Endothelial cell of umbilical vein (primary cell): ENCODE measurements around the gene C1orf216. TPM values are rescaled to one million over a fixed set of nuclear protein-coding genes. Genes with fewer than 3 reads are reported as not detected.

Source experiments
- BruUV-seq: library from RNA; stranded (reverse); fragments of 400-500 nt; replicated peaks from 2 replicates; lab custom pipeline; 2021; lab: Mats Ljungman, UMichigan
- CTCF ChIA-PET: fragments of 300-600, 350-600 bp; sonication (Branson Sonifier 250); formaldehyde crosslinking; loops from one replicate; lab custom pipeline; 2021; ENCODE audit warnings: antibody characterized with exemption, inconsistent platforms; lab: Charles Lee
- POLR2A ChIA-PET: fragments of 300-600, 350-600 bp; sonication (Branson Sonifier 250); formaldehyde crosslinking; loops from one replicate; lab custom pipeline; 2021; ENCODE audit warnings: antibody characterized with exemption, inconsistent platforms; lab: Charles Lee
- DNase-seq: peaks from one replicate; pipeline ENCODE4 v3.0.0-alpha.2; 2011; ENCODE audit warnings: low read depth, low spot score
- FAIRE-seq: peaks from 2 replicates; lab custom pipeline; 2011; peaks lifted over from hg19 to GRCh38; lab: Jason Lieb, UNC
- H2AFZ ChIP-seq: 2 replicates; pipeline ENCODE4 v1.6.0; 2012; ENCODE audit warnings: low read depth, low read length, control low read depth, inconsistent platforms
- H3K27ac ChIP-seq: 2 replicates; pipeline ENCODE4 v1.5.1; 2011; ENCODE audit warnings: low read depth, mild to moderate bottlenecking, control low read depth, low read length, moderate library complexity; ENCODE audit not compliant: insufficient read depth
- H3K27me3 ChIP-seq, 2 experiments: 2 replicates each; pipeline versions ENCODE4 v1.6.0 to v1.6.1; 2011; ENCODE audit warnings: low read length in 2 of 2, mixed read lengths in 1 of 2; ENCODE audit not compliant: control insufficient read depth in 2 of 2, insufficient read depth in 2 of 2
- H3K36me3 ChIP-seq, 2 experiments: 2 replicates in 1 of 2; 3 replicates in 1 of 2; pipeline ENCODE4 v1.5.1; 2011; ENCODE audit warnings: low read length in 2 of 2, mild to moderate bottlenecking in 1 of 2, moderate library complexity in 1 of 2; ENCODE audit not compliant: control insufficient read depth in 2 of 2, insufficient read depth in 2 of 2; ENCODE audit errors: extremely low read depth in 1 of 2
- H3K4me1 ChIP-seq: 3 replicates; pipeline ENCODE4 v1.5.1; 2011; ENCODE audit warnings: mild to moderate bottlenecking, low read length; ENCODE audit not compliant: control insufficient read depth, insufficient read depth; ENCODE audit errors: extremely low read depth
- H3K4me2 ChIP-seq: 2 replicates; pipeline ENCODE4 v1.6.1; 2011; ENCODE audit warnings: low read length, control low read depth, mixed read lengths; ENCODE audit not compliant: insufficient read depth
- H3K4me3 ChIP-seq, 3 experiments: fragments of 200-600 bp in 1 of 3; sonication (generic), shearing (Covaris generic) in 1 of 3; replicated peaks in 1 of 3; 2 replicates each; pipeline ENCODE4 v1.5.1; 2011 to 2016; ENCODE audit warnings: control low read depth in 3 of 3, low read length in 3 of 3, mild to moderate bottlenecking in 2 of 3, inconsistent platforms in 1 of 3, low read depth in 1 of 3, moderate library complexity in 1 of 3; ENCODE audit not compliant: insufficient read depth in 1 of 3
- H3K79me2 ChIP-seq: 2 replicates; pipeline ENCODE4 v1.6.0; 2012; ENCODE audit warnings: low read length, inconsistent platforms; ENCODE audit not compliant: control insufficient read depth, insufficient read depth
- H3K9ac ChIP-seq: replicated peaks from 2 replicates; pipeline ENCODE3; 2011; ENCODE audit warnings: low read length, control low read depth; ENCODE audit not compliant: insufficient read depth; ENCODE audit errors: extremely low read depth
- H3K9me1 ChIP-seq: replicated peaks from 3 replicates; pipeline ENCODE4 v1.6.0; 2011; ENCODE audit warnings: mild to moderate bottlenecking, low read length; ENCODE audit not compliant: control insufficient read depth, insufficient read depth; ENCODE audit errors: extremely low read depth
- H3K9me3 ChIP-seq: replicated peaks from 2 replicates; pipeline ENCODE4 v1.5.1; 2012; ENCODE audit warnings: low read length, inconsistent platforms; ENCODE audit not compliant: control insufficient read depth, insufficient read depth
- H4K20me1 ChIP-seq: replicated peaks from 2 replicates; pipeline ENCODE3; 2011; ENCODE audit warnings: mild to moderate bottlenecking, low read length; ENCODE audit not compliant: control insufficient read depth, insufficient read depth; ENCODE audit errors: extremely low read depth
- EZH2 ChIP-seq: IDR thresholded peaks from 2 replicates; pipeline ENCODE4 v1.6.1; 2012; ENCODE audit warnings: borderline replicate concordance, low read depth, mild to moderate bottlenecking, moderate library complexity, low read length, inconsistent platforms; ENCODE audit not compliant: severe bottlenecking
- FOS ChIP-seq: IDR thresholded peaks from 2 replicates; pipeline ENCODE4 v1.6.1; 2011; ENCODE audit warnings: mild to moderate bottlenecking, low read length, moderate library complexity, borderline replicate concordance; ENCODE audit not compliant: insufficient read depth
- GATA2 ChIP-seq: IDR thresholded peaks from 2 replicates; pipeline ENCODE4 v1.7.0; 2011; ENCODE audit warnings: low read depth, mild to moderate bottlenecking, moderate library complexity, mixed read lengths, low read length; ENCODE audit not compliant: insufficient read length, insufficient read depth
- JUN ChIP-seq: IDR thresholded peaks from 2 replicates; pipeline ENCODE4 v1.6.1; 2011; ENCODE audit warnings: borderline replicate concordance, low read depth; ENCODE audit not compliant: insufficient read length, insufficient read depth
- MYC ChIP-seq: IDR thresholded peaks from one replicate; pipeline ENCODE4 v1.6.1; 2011; ENCODE audit warnings: mild to moderate bottlenecking, low read depth, low read length
- POLR2A ChIP-seq: IDR thresholded peaks from 2 replicates; pipeline ENCODE4 v1.6.1; 2012; ENCODE audit warnings: low read depth, mild to moderate bottlenecking, control low read depth, low read length
- POLR2AphosphoS5 ChIP-seq: IDR thresholded peaks from 2 replicates; pipeline ENCODE4 v1.6.1; 2012; ENCODE audit warnings: low read depth, mild to moderate bottlenecking, control low read depth, low read length, moderate library complexity; ENCODE audit not compliant: insufficient read depth
- dilution Hi-C: fragments of 300-500 bp; cut with MboI; formaldehyde crosslinking; loops from one replicate; pipeline ENCODE4 v1.15.0; 2019; ENCODE audit warnings: low sequenced_read_pairs; ENCODE audit not compliant: extremely low pct_ligation_motif_present
- intact Hi-C: fragments of 100-400 bp; cut with micrococcal nuclease; formaldehyde crosslinking; loops from one replicate; pipeline ENCODE4 v1.10.0; 2022
- polyA plus RNA-seq, 4 experiments: library from polyadenylated mRNA; depleted of rRNA in 3 of 4; stranded (reverse) in 3 of 4; unstranded in 1 of 4; fragments of >200 nt; gene quantifications; 2 replicates each; pipeline versions ENCODE4 v1.2.1 to v1.2.3, GENCODE V29; 2011 to 2012; ENCODE audit warnings: missing spikeins in 1 of 4
- total RNA-seq: library from RNA; stranded (reverse); gene quantifications from 2 replicates; pipeline ENCODE4 v1.2.3, GENCODE V29; 2021
- TF ChIP-seq, protein P1 (sequence below): IDR thresholded peaks from 2 replicates; pipeline ENCODE4 v1.6.1; 2011; ENCODE audit not compliant: insufficient read depth, insufficient read length
- TF ChIP-seq, protein P2 (sequence below), 2 donors: IDR thresholded peaks; 1 replicate in 1 of 2; 2 replicates in 1 of 2; pipeline ENCODE4 v1.5.1; 2011; ENCODE audit warnings: low read length in 2 of 2, mild to moderate bottlenecking in 2 of 2, moderate library complexity in 2 of 2, control low read depth in 1 of 2, inconsistent platforms in 1 of 2, low read depth in 1 of 2; ENCODE audit not compliant: insufficient read depth in 1 of 2; ENCODE audit errors: extremely low read depth in 1 of 2

Gene C1orf216
- total and polyA plus RNA-seq, 2 donors (not counting 3 experiments of a cell fraction or from before 2014, with no cell fraction given): 13.3 to 15.3 TPM

DNA sequence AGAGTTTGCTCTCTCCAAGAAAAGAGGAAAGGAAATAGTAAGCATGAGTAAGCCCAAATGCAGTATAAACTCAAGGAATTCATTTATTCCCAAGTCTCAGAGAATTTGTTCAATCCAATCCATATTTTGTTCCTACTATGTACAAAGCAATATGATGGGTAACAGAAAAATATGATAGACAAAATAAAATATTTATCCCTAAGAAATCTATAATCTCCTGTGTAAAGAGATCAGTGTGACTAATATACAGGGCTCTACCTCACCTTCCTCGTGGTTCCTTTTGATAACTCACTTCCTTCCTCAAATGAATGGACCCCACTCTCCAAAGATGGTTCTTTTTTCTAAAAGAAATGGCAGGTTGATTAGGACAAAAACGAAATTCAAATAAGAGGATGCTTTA is 43.5 kb upstream of the C1orf216 start:
- peak; percentile 57 for DNase-seq
- H3K4me1 ChIP-seq: peaks cover 25% of the 10 kb centered on the region
- H3K4me3 ChIP-seq: peak overlapping the region in 1 of 3 experiments; percentile 17
- no peaks in the 10 kb centered on the region for H3K9me3 ChIP-seq
- dilution Hi-C loops (no loop called here), intact Hi-C loops (no loop called here)
- no peaks in the 10 kb centered on the region for H4K20me1 ChIP-seq
- H3K9me1 ChIP-seq: no peaks in the 10 kb centered on the region
- peaks cover 19% of the 10 kb centered on the region for H3K79me2 ChIP-seq
- FAIRE-seq: no peak
- peak overlapping the region; percentile 81 for H3K4me2 ChIP-seq
- H3K36me3 ChIP-seq: peaks cover 0 to 5% of the 10 kb centered on the region in 2 experiments
- H2AFZ ChIP-seq: no peak overlapping the region
- TF ChIP-seq MYC (no peak), JUN (peak; percentile 63), POLR2A (no peak), FOS (peak; percentile 78), POLR2AphosphoS5 (peak; percentile 15), GATA2 (peak; percentile 60)
- no peaks in the 10 kb centered on the region for H3K27me3 ChIP-seq
- no TSS peak for BruUV-seq
- POLR2A ChIA-PET: no interaction called here
- H3K27ac ChIP-seq: peak overlapping the region; percentile 69
- CTCF ChIA-PET: interaction anchor here (1.4 to 2.6 kb wide), 4 partner anchors 7 to 47 kb away, joined by 3 to 7 read pairs (median 7); partner anchors contain the start of gene CLSPN
- H3K9ac ChIP-seq: peak overlapping the region; percentile 23

DNA sequence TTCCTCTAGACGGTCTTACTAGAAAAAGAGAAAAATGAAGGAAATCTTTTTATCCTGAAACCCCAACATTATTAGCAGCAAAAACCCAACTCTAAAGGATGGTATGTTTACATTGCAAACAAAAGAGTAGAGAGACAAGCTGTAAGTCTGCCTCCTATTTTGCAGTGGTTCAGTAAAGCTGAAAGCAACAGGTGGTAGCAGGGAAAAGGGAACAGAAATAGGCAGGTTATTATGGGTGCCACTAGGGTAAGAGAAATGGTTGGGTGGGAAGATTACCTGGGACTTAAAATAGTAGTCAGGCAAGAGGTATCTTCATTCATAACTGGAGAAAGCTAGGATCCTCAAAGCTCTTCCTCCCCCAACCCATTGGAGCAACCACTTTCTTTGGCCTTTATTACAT is 37.4 kb upstream of the C1orf216 start:
- H4K20me1 ChIP-seq: no peaks in the 10 kb centered on the region
- TF ChIP-seq POLR2AphosphoS5: no peak
- no peak for TF ChIP-seq GATA2
- TF ChIP-seq EZH2: no peak
- TF ChIP-seq POLR2A: no peak
- TF ChIP-seq, protein P1, sequence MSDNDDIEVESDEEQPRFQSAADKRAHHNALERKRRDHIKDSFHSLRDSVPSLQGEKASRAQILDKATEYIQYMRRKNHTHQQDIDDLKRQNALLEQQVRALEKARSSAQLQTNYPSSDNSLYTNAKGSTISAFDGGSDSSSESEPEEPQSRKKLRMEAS: no peak
- TF ChIP-seq, protein P2, sequence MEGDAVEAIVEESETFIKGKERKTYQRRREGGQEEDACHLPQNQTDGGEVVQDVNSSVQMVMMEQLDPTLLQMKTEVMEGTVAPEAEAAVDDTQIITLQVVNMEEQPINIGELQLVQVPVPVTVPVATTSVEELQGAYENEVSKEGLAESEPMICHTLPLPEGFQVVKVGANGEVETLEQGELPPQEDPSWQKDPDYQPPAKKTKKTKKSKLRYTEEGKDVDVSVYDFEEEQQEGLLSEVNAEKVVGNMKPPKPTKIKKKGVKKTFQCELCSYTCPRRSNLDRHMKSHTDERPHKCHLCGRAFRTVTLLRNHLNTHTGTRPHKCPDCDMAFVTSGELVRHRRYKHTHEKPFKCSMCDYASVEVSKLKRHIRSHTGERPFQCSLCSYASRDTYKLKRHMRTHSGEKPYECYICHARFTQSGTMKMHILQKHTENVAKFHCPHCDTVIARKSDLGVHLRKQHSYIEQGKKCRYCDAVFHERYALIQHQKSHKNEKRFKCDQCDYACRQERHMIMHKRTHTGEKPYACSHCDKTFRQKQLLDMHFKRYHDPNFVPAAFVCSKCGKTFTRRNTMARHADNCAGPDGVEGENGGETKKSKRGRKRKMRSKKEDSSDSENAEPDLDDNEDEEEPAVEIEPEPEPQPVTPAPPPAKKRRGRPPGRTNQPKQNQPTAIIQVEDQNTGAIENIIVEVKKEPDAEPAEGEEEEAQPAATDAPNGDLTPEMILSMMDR (IDR thresholded peaks at IDR 0.05; ENCODE audit: extremely low read depth in 1 of 2, insufficient read depth in 1 of 2, low read depth in 1 of 2, low read length in 2 of 2): no peak
- no peak for TF ChIP-seq MYC
- TF ChIP-seq JUN: no peak
- no peak for TF ChIP-seq FOS
- no peak overlapping the region for H3K4me2 ChIP-seq
- no peaks in the 10 kb centered on the region for H3K9me1 ChIP-seq
- CTCF ChIA-PET: interaction anchor here (0.8 to 2.6 kb wide), 7 partner anchors 8 to 191 kb away, joined by 3 to 9 read pairs (median 5); partner anchors contain the start of gene CLSPN
- H3K9ac ChIP-seq: no peak overlapping the region
- intact Hi-C loops: no loop called here
- POLR2A ChIA-PET: no interaction called here
- no peaks in the 10 kb centered on the region for H3K9me3 ChIP-seq
- FAIRE-seq: no peak
- peaks cover 0 to 9% of the 10 kb centered on the region in 2 experiments for H3K36me3 ChIP-seq
- no TSS peak for BruUV-seq
- no peaks in the 10 kb centered on the region for H3K79me2 ChIP-seq
- no peak overlapping the region for H2AFZ ChIP-seq
- no peaks in the 10 kb centered on the region for H3K4me1 ChIP-seq
- H3K27me3 ChIP-seq: no peaks in the 10 kb centered on the region
- dilution Hi-C loops: no loop called here
- H3K4me3 ChIP-seq: no peak overlapping the region
- no peak overlapping the region for H3K27ac ChIP-seq
- no peak for DNase-seq
